Stimulated activated memory B cell treated with anti-CD40 and anti-IgM and Interleukin-4, amounts not matched to agents 10 μg/mL and 1 μg/mL and 100 μg/mL, for 72 hours (primary cell): ENCODE data around the gene ADIG.

ENCODE experiments used
- ATAC-seq: fragments of 150-1000 bp; cut with Tn5 transposase; 2 replicates; pipeline ENCODE4 v1.10.0; 2021
- H3K27ac Mint-ChIP-seq: one replicate; pipeline ENCODE4 v1.8.0; 2022; ENCODE audit warnings: mild to moderate bottlenecking, mixed read lengths
- H3K27me3 Mint-ChIP-seq: one replicate; pipeline ENCODE4 v1.8.0; 2022; ENCODE audit warnings: mixed read lengths
- H3K36me3 Mint-ChIP-seq: one replicate; pipeline ENCODE4 v1.8.0; 2022; ENCODE audit warnings: mixed read lengths
- H3K4me1 Mint-ChIP-seq: one replicate; pipeline ENCODE4 v1.8.0; 2022; ENCODE audit warnings: mixed read lengths
- H3K4me3 Mint-ChIP-seq: one replicate; pipeline ENCODE4 v1.8.0; 2022; ENCODE audit warnings: mild to moderate bottlenecking, moderate library complexity, mixed read lengths
- H3K9me3 Mint-ChIP-seq: one replicate; pipeline ENCODE4 v1.8.0; 2022; ENCODE audit warnings: mixed read lengths

ADIG gene

GRCh38 chr20:38558596-38559360 is 22.2 kb upstream of the ADIG start:
- no peaks in the 10 kb centered on the region for H3K4me1 Mint-ChIP-seq
- H3K9me3 Mint-ChIP-seq = no peaks in the 10 kb centered on the region
- no peaks in the 10 kb centered on the region for H3K27me3 Mint-ChIP-seq
- peaks cover 60% of the 10 kb centered on the region for H3K36me3 Mint-ChIP-seq
- no peak for ATAC-seq
- H3K27ac Mint-ChIP-seq = no peak overlapping the region
- H3K4me3 Mint-ChIP-seq = no peak overlapping the region

- H3K27me3 Mint-ChIP-seq = no peaks in the 10 kb centered on the region
- no peak overlapping the region for H3K4me3 Mint-ChIP-seq
- no peak overlapping the region for H3K27ac Mint-ChIP-seq
- no peak for ATAC-seq
- H3K9me3 Mint-ChIP-seq = no peaks in the 10 kb centered on the region
- H3K36me3 Mint-ChIP-seq = peaks cover 58% of the 10 kb centered on the region
- no peaks in the 10 kb centered on the region for H3K4me1 Mint-ChIP-seq
Observed at GRCh38 chr20:38559764-38560163, 21.2 kb upstream of the ADIG start.

- no peaks in the 10 kb centered on the region for H3K4me1 Mint-ChIP-seq
- ATAC-seq = no peak
- H3K27me3 Mint-ChIP-seq = no peaks in the 10 kb centered on the region
- no peak overlapping the region for H3K27ac Mint-ChIP-seq
- no peaks in the 10 kb centered on the region for H3K9me3 Mint-ChIP-seq
- no peak overlapping the region for H3K4me3 Mint-ChIP-seq
- peaks cover 56% of the 10 kb centered on the region for H3K36me3 Mint-ChIP-seq
Observed at GRCh38 chr20:38563802-38564431, 17.1 kb upstream of the ADIG start.

GRCh38 chr20:38564680-38565079 is 16.3 kb upstream of the ADIG start:
- no peak overlapping the region for H3K27ac Mint-ChIP-seq
- no peaks in the 10 kb centered on the region for H3K4me1 Mint-ChIP-seq
- no peaks in the 10 kb centered on the region for H3K9me3 Mint-ChIP-seq
- no peak for ATAC-seq
- H3K36me3 Mint-ChIP-seq = peaks cover 53% of the 10 kb centered on the region
- H3K4me3 Mint-ChIP-seq = no peak overlapping the region
- no peaks in the 10 kb centered on the region for H3K27me3 Mint-ChIP-seq

- Mint-ChIP-seq H3K27me3 (no peaks in the 10 kb centered on the region), H3K4me3 (no peak overlapping the region), H3K4me1 (no peaks in the 10 kb centered on the region), H3K36me3 (peaks cover 49% of the 10 kb centered on the region), H3K27ac (no peak overlapping the region), H3K9me3 (no peaks in the 10 kb centered on the region)
- ATAC-seq = no peak
Observed at GRCh38 chr20:38566036-38566598, 14.9 kb upstream of the ADIG start.

- H3K27me3 Mint-ChIP-seq = no peaks in the 10 kb centered on the region
- no peaks in the 10 kb centered on the region for H3K4me1 Mint-ChIP-seq
- H3K4me3 Mint-ChIP-seq = no peak overlapping the region
- H3K9me3 Mint-ChIP-seq = no peaks in the 10 kb centered on the region
- no peak for ATAC-seq
- H3K36me3 Mint-ChIP-seq = peaks cover 43% of the 10 kb centered on the region
- no peak overlapping the region for H3K27ac Mint-ChIP-seq
Observed at GRCh38 chr20:38569747-38570525, 11.1 kb upstream of the ADIG start.

GRCh38 chr20:38573413-38573812 is 7.6 kb upstream of the ADIG start:
- Mint-ChIP-seq H3K4me3 (no peak overlapping the region), H3K27ac (no peak overlapping the region), H3K36me3 (peaks cover 42% of the 10 kb centered on the region), H3K4me1 (no peaks in the 10 kb centered on the region), H3K27me3 (no peaks in the 10 kb centered on the region), H3K9me3 (no peaks in the 10 kb centered on the region)
- no peak for ATAC-seq

- Mint-ChIP-seq H3K36me3 (peaks cover 19% of the 10 kb centered on the region), H3K27ac (no peak overlapping the region), H3K4me1 (no peaks in the 10 kb centered on the region), H3K4me3 (no peak overlapping the region), H3K9me3 (no peaks in the 10 kb centered on the region), H3K27me3 (no peaks in the 10 kb centered on the region)
- ATAC-seq = no peak
Observed at GRCh38 chr20:38579219-38579910, 1.6 kb upstream of the ADIG start.

GRCh38 chr20:38579921-38580320 is 1.1 kb upstream of the ADIG start:
- Mint-ChIP-seq H3K4me1 (no peaks in the 10 kb centered on the region), H3K9me3 (no peaks in the 10 kb centered on the region), H3K4me3 (no peak overlapping the region), H3K27me3 (no peaks in the 10 kb centered on the region), H3K27ac (no peak overlapping the region), H3K36me3 (peaks cover 13% of the 10 kb centered on the region)
- no peak for ATAC-seq

- H3K4me1 Mint-ChIP-seq = no peaks in the 10 kb centered on the region
- H3K36me3 Mint-ChIP-seq = peaks cover 2% of the 10 kb centered on the region
- ATAC-seq = no peak
- H3K27me3 Mint-ChIP-seq = peaks cover 2% of the 10 kb centered on the region
- H3K27ac Mint-ChIP-seq = no peak overlapping the region
- no peaks in the 10 kb centered on the region for H3K9me3 Mint-ChIP-seq
- no peak overlapping the region for H3K4me3 Mint-ChIP-seq
Observed at GRCh38 chr20:38581830-38582358, 897 bp downstream of the ADIG start.

GRCh38 chr20:38583306-38583705 is 2.3 kb downstream of the ADIG start:
- no peak overlapping the region for H3K27ac Mint-ChIP-seq
- peaks cover 15% of the 10 kb centered on the region for H3K27me3 Mint-ChIP-seq
- H3K4me1 Mint-ChIP-seq = no peaks in the 10 kb centered on the region
- no peak overlapping the region for H3K4me3 Mint-ChIP-seq
- no peak for ATAC-seq
- H3K9me3 Mint-ChIP-seq = no peaks in the 10 kb centered on the region
- H3K36me3 Mint-ChIP-seq = no peaks in the 10 kb centered on the region

GRCh38 chr20:38584099-38584763 is 3.2 kb downstream of the ADIG start:
- Mint-ChIP-seq H3K4me3 (no peak overlapping the region), H3K9me3 (no peaks in the 10 kb centered on the region), H3K27ac (no peak overlapping the region), H3K4me1 (no peaks in the 10 kb centered on the region), H3K36me3 (no peaks in the 10 kb centered on the region), H3K27me3 (peaks cover 15% of the 10 kb centered on the region)
- no peak for ATAC-seq

- Mint-ChIP-seq H3K9me3 (no peaks in the 10 kb centered on the region), H3K36me3 (no peaks in the 10 kb centered on the region), H3K4me3 (no peak overlapping the region), H3K27me3 (peaks cover 15% of the 10 kb centered on the region), H3K27ac (no peak overlapping the region), H3K4me1 (no peaks in the 10 kb centered on the region)
- ATAC-seq = no peak
Observed at GRCh38 chr20:38585404-38586180, 4.6 kb downstream of the ADIG start.

- H3K4me1 Mint-ChIP-seq = no peaks in the 10 kb centered on the region
Observed at GRCh38 chr20:38586181-38586525, 5.2 kb downstream of the ADIG start.

More at GRCh38 chr20:38586181-38586525, 5.2 kb downstream of the ADIG start:
- Mint-ChIP-seq H3K27me3 (peaks cover 15% of the 10 kb centered on the region), H3K27ac (no peak overlapping the region), H3K36me3 (no peaks in the 10 kb centered on the region), H3K9me3 (no peaks in the 10 kb centered on the region), H3K4me3 (no peak overlapping the region)
- no peak for ATAC-seq
